ENCODE results near the gene TIMM23. TPM values are rescaled to one million over a fixed set of nuclear protein-coding genes. Genes with fewer than 3 reads are reported as not detected.
"Not testable (repeated sequence)": the region's sequence is repeated elsewhere in the genome, so short reads cannot be mapped to it uniquely, and the experiment has no call there.

Gene TIMM23
- polyA plus RNA-seq, 3 donors: 17.2 to 72.1 (median 71.2) TPM

- no CpG with 5 or more reads among the region's 1 CpG for WGBS (ENCODE audit: insufficient coverage)
- Histone ChIP-seq H2AFZ (ENCODE audit: insufficient read depth, low read depth, low read length, poor library complexity, severe bottlenecking) (no peak overlapping the region), H4K20me1 (ENCODE audit: insufficient read depth, low read length) (peaks cover 53% of the 10 kb centered on the region), H3K27ac (ENCODE audit: low read depth in 1 of 2, low read length in 2 of 2) (peak overlapping the region in 1 of 2 donors; percentile 0), H3K9ac (ENCODE audit: insufficient read depth, low read length, poor library complexity, severe bottlenecking) (no peak overlapping the region), H3K27me3 (ENCODE audit: control insufficient read depth in 2 of 2, insufficient read depth in 2 of 2, low read length in 2 of 2) (no peaks in the 10 kb centered on the region), H3K79me2 (ENCODE audit: insufficient read depth, low read length) (peaks cover 20% of the 10 kb centered on the region), H3K4me2 (replicated peaks; ENCODE audit: extremely low read depth, low read length, poor library complexity, severe bottlenecking) (no peak overlapping the region), H3K4me1 (ENCODE audit: control insufficient read depth in 1 of 2, insufficient read depth in 2 of 2, low read length in 2 of 2) (no peaks in the 10 kb centered on the region), H3K36me3 (replicated peaks in 1 of 2; ENCODE audit: control insufficient read depth in 1 of 2, insufficient read depth in 2 of 2, low read length in 2 of 2) (peaks cover 42 to 89% of the 10 kb centered on the region in 2 donors), H3K9me3 (replicated peaks in 1 of 2; ENCODE audit: control insufficient read depth in 1 of 2, insufficient read depth in 1 of 2, low read length in 2 of 2) (no peaks in the 10 kb centered on the region), H3K4me3 (replicated peaks in 1 of 3; ENCODE audit: low read depth in 2 of 3, low read length in 3 of 3) (no peak overlapping the region)
- Mint-ChIP-seq H3K27me3 (ENCODE audit: low read depth in 3 of 3) (no peaks in the 10 kb centered on the region), H3K9me3 (peaks cover 0 to 5% (median 3%) of the 10 kb centered on the region in 7 donors), H3K4me3 (no peak overlapping the region), H3K36me3 (peaks cover 52 to 68% of the 10 kb centered on the region in 2 donors), H3K27ac (peak overlapping the region in 1 of 7 donors; percentile 58), H3K4me1 (peaks cover 2% of the 10 kb centered on the region)
- DNase-seq: no peak
- intact Hi-C loops (cut with micrococcal nuclease): no loop called here
- TF ChIP-seq CTCF (IDR thresholded peaks at IDR 0.05): no peak
Measured at GRCh38 chr10:46000538-46000937, 28.2 kb downstream of the TIMM23 start.

- H3K9me3 Mint-ChIP-seq: peaks cover 0 to 5% (median 3%) of the 10 kb centered on the region in 7 donors
- Histone ChIP-seq H3K4me3 (replicated peaks in 1 of 3; ENCODE audit: low read depth in 2 of 3, low read length in 3 of 3) (no peak overlapping the region), H3K27me3 (ENCODE audit: control insufficient read depth in 2 of 2, insufficient read depth in 2 of 2, low read length in 2 of 2) (no peaks in the 10 kb centered on the region), H3K27ac (ENCODE audit: low read depth in 1 of 2, low read length in 2 of 2) (peak overlapping the region in 1 of 2 donors; percentile 13), H3K79me2 (ENCODE audit: insufficient read depth, low read length) (peaks cover 24% of the 10 kb centered on the region), H3K4me2 (replicated peaks; ENCODE audit: extremely low read depth, low read length, poor library complexity, severe bottlenecking) (no peak overlapping the region), H3K4me1 (ENCODE audit: control insufficient read depth in 1 of 2, insufficient read depth in 2 of 2, low read length in 2 of 2) (no peaks in the 10 kb centered on the region), H2AFZ (ENCODE audit: insufficient read depth, low read depth, low read length, poor library complexity, severe bottlenecking) (no peak overlapping the region), H4K20me1 (ENCODE audit: insufficient read depth, low read length) (peaks cover 61% of the 10 kb centered on the region), H3K9ac (ENCODE audit: insufficient read depth, low read length, poor library complexity, severe bottlenecking) (no peak overlapping the region), H3K36me3 (replicated peaks in 1 of 2; ENCODE audit: control insufficient read depth in 1 of 2, insufficient read depth in 2 of 2, low read length in 2 of 2) (peaks cover 50 to 96% of the 10 kb centered on the region in 2 donors), H3K9me3 (replicated peaks in 1 of 2; ENCODE audit: control insufficient read depth in 1 of 2, insufficient read depth in 1 of 2, low read length in 2 of 2) (no peaks in the 10 kb centered on the region)
- no peaks in the 10 kb centered on the region for H3K27me3 Mint-ChIP-seq (ENCODE audit: low read depth in 3 of 3)
- peak overlapping the region in 2 of 7 donors; percentile 36 to 39 for H3K27ac Mint-ChIP-seq
- TF ChIP-seq CTCF (IDR thresholded peaks at IDR 0.05): no peak
- intact Hi-C loops (cut with micrococcal nuclease): no loop called here
- WGBS (ENCODE audit: insufficient coverage): 80% methylated on average over 5 of the region's 5 CpGs
- peaks cover 2% of the 10 kb centered on the region for H3K4me1 Mint-ChIP-seq
- no peak overlapping the region for H3K4me3 Mint-ChIP-seq
- no peak for DNase-seq
- H3K36me3 Mint-ChIP-seq: peaks cover 57 to 75% of the 10 kb centered on the region in 2 donors
Measured at GRCh38 chr10:46001187-46001756, 29.0 kb downstream of the TIMM23 start.

- H2AFZ ChIP-seq (ENCODE audit: insufficient read depth, low read depth, low read length, poor library complexity, severe bottlenecking); H3K4me2 ChIP-seq (replicated peaks; ENCODE audit: extremely low read depth, low read length, poor library complexity, severe bottlenecking); H3K27me3 ChIP-seq (ENCODE audit: control insufficient read depth in 2 of 2, insufficient read depth in 2 of 2, low read length in 2 of 2); H3K9ac ChIP-seq (ENCODE audit: insufficient read depth, low read length, poor library complexity, severe bottlenecking); H3K4me3 Mint-ChIP-seq; DNase-seq; H3K9me3 Mint-ChIP-seq; H3K27me3 Mint-ChIP-seq (ENCODE audit: low read depth in 3 of 3); H3K4me3 ChIP-seq (replicated peaks in 1 of 3; ENCODE audit: low read depth in 2 of 3, low read length in 3 of 3); H3K9me3 ChIP-seq (replicated peaks in 1 of 2; ENCODE audit: control insufficient read depth in 1 of 2, insufficient read depth in 1 of 2, low read length in 2 of 2); H3K4me1 Mint-ChIP-seq; H3K4me1 ChIP-seq (ENCODE audit: control insufficient read depth in 1 of 2, insufficient read depth in 2 of 2, low read length in 2 of 2); intact Hi-C loops (cut with micrococcal nuclease): not testable (repeated sequence)
- Mint-ChIP-seq H3K27ac (peak overlapping the region in 3 of 7 donors; percentile 5 to 26 (median 15)), H3K36me3 (peaks cover 64 to 82% of the 10 kb centered on the region in 2 donors)
- Histone ChIP-seq H4K20me1 (ENCODE audit: insufficient read depth, low read length) (peaks cover 70% of the 10 kb centered on the region), H3K36me3 (replicated peaks in 1 of 2; ENCODE audit: control insufficient read depth in 1 of 2, insufficient read depth in 2 of 2, low read length in 2 of 2) (peaks cover 59 to 99% of the 10 kb centered on the region in 2 donors), H3K79me2 (ENCODE audit: insufficient read depth, low read length) (peaks cover 33% of the 10 kb centered on the region), H3K27ac (ENCODE audit: low read depth in 1 of 2, low read length in 2 of 2) (peak overlapping the region in 1 of 2 donors; percentile 13)
- 94% methylated on average over 4 of the region's 7 CpGs for WGBS (ENCODE audit: insufficient coverage)
Measured at GRCh38 chr10:46002189-46002687, 29.9 kb downstream of the TIMM23 start.

Measured in CD14-positive monocyte (primary cell).